GM21619 (cell line): ENCODE results near the gene MOV10L1.
"Not testable (repeated sequence)": the region's sequence is repeated elsewhere in the genome, so short reads cannot be mapped to it uniquely, and the experiment has no call there.

Source experiments
- ATAC-seq: cut with Tn5 transposase; IDR thresholded peaks from one replicate; pipeline ENCODE4 v1.9.1; 2021; ENCODE audit not compliant: unreplicated experiment

The MOV10L1 gene

GRCh38 chr22:50151571-50152537 lies 62.0 kb downstream of the MOV10L1 start:
- no peak for ATAC-seq

- no peak for ATAC-seq
These were observed 63.4 kb downstream of the MOV10L1 start for GRCh38 chr22:50153056-50153755.

- no peak for ATAC-seq
These were observed 63.9 kb downstream of the MOV10L1 start for GRCh38 chr22:50153756-50154140.

- no peak for ATAC-seq
These were observed 68.0 kb downstream of the MOV10L1 start for GRCh38 chr22:50157709-50158375.

DNA sequence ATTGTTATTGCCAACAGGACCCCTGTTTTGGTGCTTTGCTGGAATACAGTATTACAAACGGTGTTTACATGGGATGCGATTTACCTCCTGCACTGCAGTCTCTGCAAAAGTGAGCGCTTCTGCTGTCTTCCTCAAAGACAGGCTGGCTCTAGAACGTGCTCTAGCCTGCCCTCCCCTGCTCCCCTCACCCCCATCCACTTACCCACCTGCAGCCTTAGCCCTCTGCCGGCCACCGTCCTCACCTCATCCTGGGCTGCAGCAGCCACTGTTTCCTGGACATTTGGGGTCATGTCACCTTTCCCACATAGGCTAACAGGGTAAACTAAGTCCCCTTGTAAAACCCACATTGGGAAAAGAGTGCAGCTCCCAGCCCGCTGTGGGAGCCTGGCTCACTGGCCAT lies 71.1 kb downstream of the MOV10L1 start:
- no peak for ATAC-seq

- ATAC-seq: no peak
These were observed 71.9 kb downstream of the MOV10L1 start for GRCh38 chr22:50161508-50162390.

- ATAC-seq: no peak
These were observed 72.7 kb downstream of the MOV10L1 start for GRCh38 chr22:50162391-50162956.

GRCh38 chr22:50165436-50166123 lies 75.8 kb downstream of the MOV10L1 start:
- no peak for ATAC-seq

DNA sequence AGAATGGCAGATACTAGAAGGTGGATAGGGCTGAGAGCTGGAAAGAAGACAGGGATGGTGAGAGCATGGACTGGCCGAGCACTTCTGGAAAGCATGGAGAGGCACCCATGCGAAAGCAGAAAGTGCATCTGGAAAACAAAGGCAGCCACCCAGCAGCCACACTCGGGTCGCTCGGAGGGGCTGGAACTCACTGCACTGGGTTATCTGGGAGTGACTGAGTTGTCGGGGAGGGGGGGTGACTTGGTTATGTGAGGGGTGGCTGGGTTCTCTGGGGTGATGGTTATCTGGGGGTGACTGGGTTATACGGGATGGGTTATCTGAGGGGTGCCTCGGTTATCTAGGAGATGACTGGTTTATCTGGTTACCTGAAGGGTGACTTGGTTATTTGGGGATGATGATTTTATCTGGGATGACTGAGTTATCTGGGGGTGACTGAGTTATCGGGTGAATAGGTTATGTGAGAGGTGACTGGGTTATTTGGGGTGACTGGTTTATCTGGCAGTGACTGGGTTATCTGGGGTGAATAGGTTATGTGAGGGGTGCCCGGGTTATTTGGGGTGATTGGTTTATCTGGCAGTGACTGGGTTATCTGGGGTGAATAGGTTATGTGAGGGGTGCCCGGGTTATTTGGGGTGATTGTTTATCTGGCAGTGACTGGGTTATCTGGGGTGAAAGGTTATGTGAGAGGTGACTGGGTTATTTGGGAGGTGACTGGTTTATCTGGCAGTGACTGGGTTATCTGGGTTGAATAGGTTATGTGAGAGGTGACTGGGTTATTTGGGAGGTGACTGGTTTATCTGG lies 78.1 kb downstream of the MOV10L1 start:
- ATAC-seq: no peak

GRCh38 chr22:50168490-50169180 lies 78.8 kb downstream of the MOV10L1 start:
- ATAC-seq: not testable (repeated sequence)

- ATAC-seq: no peak
These were observed 79.5 kb downstream of the MOV10L1 start for GRCh38 chr22:50169181-50169759.

DNA sequence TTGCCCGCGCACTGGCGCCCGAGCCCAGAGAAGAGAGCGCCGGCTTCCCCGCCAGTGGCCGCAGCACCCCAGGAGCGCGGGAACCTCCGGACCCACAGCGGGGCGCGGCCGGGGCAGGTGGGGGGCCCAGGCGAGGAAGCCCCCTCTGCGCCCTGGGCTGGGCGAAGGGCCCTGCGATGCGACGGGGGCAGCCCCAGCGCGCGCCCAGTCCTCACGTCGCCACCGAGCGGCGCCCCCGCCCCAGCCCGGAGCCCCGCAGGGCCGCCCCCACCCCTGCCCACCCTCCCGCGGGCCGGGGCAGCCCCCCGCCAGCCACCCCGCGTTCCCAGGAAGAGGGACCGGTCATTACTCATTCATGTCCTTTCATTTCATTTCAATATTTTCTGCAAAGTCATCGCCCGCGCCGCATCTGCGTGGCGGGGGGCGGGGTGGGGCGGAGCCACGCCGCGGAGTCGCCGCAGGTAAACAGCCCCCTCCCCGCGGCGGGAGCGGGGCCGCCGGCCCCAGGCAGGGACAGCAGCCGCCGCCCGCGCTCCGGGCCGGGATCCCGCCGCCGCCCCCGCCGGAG lies 80.1 kb downstream of the MOV10L1 start:
- ATAC-seq: no peak

DNA sequence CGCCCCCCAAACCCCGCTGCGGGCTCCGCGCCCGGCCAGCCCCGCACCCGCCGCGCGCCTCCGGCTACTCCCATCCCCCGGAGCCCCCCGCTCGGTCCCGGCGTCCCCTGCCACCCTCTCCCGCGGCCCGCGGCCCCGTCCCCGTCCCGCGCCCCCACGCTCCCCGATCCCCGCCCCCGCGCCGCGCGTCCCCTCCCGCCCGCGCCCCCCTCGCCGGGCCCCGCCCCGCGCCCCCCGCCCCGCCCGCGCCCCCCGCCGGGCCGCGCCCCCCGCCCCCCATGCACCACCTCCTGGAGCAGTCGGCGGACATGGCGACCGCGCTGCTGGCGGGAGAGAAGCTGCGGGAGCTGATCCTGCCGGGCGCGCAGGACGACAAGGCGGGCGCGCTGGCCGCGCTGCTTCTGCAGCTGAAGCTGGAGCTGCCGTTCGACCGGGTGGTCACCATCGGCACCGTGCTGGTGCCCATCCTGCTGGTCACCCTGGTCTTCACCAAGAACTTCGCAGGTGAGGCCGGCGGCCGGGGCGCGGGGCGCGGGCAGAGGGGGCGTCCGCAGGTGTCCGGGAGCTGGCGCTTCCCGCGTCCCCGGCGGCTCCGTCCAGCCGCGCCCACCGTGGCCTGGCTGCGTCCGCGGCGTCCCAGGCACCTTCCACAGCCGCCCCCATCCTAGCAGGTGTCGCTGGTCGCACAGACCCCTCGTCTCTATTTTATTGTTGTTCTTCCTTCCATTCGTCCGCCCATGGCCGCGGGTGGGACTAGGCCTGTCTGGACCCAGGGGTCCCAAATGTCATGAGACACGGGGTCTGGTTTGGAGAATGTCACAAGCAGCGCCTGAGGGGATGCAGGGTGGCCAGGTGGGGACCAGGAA lies 80.9 kb downstream of the MOV10L1 start, which contains the start of gene PANX2:
TSS of gene PANX2 (plus strand) at position 279 of the 866 bp plus-strand sequence. CDS start at position 279, 0 bp downstream.
- ATAC-seq: no peak

DNA sequence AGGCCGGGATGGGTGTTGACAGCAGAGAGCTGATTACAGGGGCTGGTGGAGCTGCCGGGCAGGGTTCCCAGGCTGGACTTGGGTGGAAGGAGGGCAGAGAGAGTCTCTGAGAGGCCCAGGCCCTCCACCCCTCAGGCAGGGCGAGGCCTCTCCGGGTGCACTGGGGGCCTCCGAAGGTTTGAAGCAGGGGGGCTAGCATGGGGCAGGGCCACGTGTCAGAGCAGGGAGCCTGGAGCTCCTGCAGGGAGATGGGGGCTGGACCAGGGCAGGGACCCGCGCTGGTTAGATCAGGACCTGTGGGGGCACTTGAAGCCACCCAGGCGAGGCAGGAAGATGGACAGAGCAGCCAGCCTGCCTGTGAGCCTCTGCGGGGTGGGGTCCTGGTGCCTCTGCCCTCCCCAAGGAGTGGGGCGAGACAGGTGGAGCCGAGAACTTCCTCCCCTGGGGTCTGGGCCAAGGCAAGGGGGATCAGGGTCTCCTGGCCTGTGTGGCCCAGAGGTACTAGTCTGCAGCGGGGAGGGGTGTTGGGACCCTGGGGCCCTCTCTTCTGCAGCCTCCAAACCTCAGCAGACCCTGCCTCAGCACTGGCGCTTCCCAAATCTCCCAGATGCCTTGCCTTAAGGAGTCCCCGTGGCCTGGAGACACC lies 81.6 kb downstream of the MOV10L1 start:
- ATAC-seq: no peak

GRCh38 chr22:50171965-50172421 lies 82.2 kb downstream of the MOV10L1 start:
- ATAC-seq: no peak
